Hematopoietic multipotent progenitor cell treated with erythropoietin and hydrocortisone succinate and interleukin-3 and kit ligand, for 17 days (in vitro differentiated cells): ENCODE measurements around the gene RPP25L.

ENCODE experiments used
- DNase-seq: peaks from one replicate; pipeline ENCODE4 v3.0.0-alpha.2; 2015; ENCODE audit warnings: low spot score

The RPP25L gene

DNA sequence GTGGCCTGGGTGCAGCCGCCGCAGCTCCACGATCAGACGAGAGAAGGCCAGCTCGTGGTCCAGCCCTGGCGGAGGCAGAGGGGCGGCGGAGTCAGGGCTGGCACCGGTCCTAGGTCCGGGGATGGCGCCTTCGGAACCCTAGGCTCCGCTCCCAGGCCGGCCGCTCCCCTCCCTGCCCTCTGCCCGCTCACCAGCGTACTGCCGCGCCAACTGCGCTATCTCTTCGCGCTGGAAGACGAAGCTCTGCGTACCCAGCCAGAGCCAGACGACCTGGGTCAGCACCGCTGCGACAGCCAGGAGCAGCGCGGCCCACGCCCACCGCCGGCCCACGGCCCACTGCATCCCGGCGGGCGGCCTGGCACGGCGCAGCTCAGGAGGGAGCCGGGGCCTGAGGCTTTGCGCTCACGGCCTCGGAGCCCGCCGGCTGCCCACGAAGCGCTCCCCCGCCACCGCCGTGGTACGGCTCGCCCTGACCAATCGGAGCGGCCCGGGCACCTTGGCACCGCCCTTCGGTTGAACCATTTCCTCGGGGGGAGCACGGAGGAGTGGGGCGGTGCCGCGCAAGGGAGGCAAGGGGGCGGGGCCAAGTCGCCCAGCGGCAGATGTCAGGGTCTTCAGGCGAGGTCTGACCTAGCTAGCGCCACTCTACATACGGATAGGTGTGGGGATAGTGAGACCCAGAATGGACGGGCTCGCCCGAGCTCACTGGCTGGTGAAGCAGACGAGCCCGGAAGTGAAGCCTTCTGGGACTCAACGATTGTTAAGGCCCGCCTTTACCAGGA is 25.6 kb upstream of the RPP25L start, which contains the start of gene SIGMAR1:
TSS of gene SIGMAR1 (minus strand) at position 432 of the 782 bp plus-strand sequence. CDS start at position 342, 90 bp downstream.
- peak; percentile 97 for DNase-seq

DNA sequence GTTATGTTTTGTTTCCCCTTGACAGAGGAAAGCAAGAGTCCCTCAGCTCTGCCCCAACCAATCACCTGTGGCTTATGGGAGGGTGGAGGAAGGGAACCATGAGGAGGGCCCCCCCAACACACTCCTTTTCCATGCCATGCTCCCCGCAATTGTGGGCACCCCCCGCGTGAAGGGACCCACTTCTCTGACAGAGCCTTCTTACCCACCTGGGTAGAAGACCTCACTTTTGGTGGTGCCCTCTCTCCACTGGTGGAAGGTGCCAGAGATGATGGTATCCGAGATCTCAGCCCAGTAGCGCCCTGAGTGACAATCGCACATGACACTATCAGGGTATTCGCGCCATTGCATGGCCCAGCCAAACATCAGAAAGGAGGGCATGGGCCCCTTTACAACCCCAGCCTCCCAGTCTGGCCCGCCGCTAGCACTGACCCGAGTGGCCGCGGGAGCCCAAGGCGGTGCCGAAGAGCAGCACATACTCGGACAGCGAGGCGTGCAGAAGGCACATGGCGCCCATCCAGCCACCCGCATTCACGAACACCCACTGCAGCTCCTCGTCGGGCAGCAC is 25.0 kb upstream of the RPP25L start:
- DNase-seq, result no peak

DNA sequence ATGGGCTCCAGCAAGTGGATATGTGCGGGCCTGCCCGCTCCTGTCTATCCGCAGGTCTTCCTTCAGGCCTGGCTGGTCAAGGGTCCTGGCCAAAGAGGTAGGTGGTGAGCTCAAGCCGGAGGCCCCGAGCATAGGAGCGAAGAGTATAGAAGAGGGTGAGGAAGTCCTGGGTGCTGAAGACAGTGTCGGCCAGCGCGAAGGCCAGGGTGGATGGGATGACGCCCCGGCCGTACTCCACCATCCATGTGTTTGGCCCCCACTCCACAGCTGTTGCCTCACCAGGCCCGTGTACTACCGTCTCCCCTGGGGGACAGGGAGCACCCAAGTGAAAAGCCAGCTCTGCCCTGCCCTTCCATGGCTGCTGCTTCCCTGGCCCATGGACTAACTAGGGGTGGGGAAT is 23.7 kb upstream of the RPP25L start:
- no peak for DNase-seq

DNA sequence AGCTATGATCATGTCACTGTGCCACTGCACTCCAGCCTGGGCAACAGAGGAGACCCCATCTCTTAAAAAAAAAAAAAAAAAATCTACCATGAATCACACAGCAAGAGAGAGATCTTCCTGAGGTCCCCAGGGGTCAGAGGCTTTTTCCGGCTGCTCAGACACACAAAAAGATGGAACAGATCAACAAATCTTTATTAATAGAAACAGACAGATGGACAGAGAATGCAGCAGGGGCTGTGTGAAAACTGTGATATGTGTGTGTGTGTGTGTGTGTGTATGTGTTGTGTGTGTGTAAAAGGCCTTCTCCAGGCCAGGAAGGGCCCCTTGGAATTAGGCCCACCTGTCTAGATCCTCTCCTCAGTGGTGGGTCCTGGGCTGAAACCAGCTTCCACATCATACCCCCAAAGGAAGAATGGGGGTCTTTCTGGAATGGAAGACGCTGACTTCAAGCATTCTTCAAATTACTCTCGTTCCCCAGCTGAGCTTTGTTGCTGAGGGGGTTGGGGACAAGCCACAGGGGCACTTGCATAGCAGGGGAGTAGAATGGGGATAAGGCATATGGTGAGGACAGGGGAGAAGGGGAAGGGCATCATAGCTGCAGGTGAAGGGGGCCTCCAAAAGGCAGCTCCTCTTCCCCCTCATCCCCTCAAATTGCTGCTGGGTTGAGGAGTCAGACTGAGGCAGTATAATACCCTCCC is 22.8 kb upstream of the RPP25L start:
- no peak for DNase-seq

DNA sequence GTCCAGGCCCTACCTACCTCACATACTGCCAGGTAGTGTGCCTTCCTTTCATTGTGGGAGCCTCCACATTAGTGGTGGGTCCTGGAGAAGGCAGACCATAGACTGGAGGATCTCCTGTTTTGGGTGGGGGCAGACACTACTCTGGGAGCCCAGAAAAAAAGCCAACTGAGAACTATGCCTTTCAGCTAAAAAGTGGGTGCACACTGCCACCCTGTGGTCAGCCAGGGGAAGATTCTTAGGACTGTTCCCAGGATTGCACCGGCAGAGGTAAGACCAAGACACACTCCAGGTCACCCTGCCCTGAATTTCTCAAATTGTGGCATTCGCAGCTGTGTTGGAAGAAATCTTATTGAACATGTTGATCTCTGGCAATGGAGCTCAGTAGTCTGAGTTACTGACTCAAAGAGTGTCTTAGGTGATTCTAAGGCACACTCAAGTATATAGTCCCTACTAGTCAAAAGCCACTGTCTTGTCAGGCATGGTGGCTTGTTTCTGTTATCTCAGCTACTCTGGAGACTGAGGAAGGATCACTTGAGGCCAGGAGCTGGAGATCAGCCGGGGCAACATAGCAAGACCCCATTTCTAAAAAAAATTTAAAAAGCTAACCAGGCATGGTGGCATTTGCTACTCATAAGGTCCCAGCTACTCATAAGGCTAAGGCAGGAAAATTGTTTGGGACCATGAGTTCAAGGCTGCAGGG is 22.1 kb upstream of the RPP25L start:
- DNase-seq, result peak; percentile 85

DNA sequence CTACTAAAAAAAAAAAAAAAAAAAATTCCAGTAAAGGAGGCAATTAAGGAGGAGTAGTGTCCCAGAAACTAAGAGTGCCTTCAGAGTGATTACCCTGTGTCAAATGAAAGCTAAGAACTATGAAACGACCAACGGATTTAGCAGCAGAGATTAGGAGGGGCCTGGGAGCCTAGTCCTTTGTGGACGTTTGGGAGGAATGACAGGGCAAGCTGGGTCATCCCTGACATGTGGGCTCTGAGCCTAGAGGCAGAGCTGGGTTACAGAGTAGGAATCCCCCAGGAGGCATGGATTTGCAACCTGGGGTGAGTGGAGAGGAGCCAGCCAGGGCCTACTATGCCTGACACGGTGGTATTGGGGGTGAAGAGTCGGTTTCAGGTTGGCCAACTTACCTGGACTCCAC is 21.3 kb upstream of the RPP25L start:
- DNase-seq, result no peak

DNA sequence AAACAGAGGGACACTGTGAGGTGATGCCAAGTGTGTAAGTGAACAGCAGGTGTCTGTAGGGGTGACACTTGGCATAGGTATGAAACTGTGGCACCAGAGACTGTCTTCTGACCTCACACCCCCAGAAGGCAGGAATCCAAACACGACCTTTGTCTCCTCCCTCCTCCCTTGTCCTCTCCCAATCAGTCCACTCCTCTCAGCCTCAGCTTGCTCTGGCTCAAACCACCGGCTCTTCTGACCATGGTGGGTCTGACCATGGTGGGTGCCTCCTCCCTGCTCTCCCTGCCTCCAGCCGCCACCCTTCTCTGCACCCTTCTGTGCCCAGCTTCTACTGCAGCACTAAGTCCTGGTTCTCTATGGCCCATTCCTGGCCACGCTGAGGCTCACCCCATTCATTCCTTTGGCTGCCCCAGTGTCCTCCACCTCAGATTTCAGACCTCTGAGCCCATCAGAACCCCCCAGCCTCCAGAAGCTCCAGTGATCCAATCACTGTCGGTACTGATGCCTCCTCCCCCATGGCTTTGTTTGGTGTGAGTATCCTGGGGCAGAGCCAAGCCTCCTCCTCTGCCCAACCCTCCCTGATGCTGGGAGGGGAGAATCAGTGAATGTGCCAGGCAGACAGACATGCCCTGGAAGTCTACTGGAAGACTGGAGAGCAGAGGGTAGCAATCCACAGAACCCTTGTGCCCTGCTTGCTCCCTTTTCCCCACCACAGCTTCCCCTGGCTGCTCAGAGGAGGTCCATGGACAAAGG is 18.7 kb upstream of the RPP25L start:
- DNase-seq, result no peak

DNA sequence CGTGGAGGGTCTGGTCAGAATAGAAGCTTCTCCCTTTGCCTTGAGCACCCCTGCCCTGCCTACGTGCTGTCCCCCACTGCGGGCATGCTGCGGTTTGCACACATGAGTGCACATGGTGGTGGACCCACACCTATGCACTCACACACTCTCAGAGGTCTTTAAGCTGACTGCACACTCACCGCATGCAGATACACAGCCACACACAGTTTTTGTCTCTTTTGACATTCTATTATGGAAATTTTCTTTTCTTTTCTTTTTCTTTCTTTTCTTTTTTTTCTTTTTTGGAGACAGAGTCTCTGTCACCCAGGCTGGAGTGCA is 17.6 kb upstream of the RPP25L start:
- DNase-seq, result no peak

DNA sequence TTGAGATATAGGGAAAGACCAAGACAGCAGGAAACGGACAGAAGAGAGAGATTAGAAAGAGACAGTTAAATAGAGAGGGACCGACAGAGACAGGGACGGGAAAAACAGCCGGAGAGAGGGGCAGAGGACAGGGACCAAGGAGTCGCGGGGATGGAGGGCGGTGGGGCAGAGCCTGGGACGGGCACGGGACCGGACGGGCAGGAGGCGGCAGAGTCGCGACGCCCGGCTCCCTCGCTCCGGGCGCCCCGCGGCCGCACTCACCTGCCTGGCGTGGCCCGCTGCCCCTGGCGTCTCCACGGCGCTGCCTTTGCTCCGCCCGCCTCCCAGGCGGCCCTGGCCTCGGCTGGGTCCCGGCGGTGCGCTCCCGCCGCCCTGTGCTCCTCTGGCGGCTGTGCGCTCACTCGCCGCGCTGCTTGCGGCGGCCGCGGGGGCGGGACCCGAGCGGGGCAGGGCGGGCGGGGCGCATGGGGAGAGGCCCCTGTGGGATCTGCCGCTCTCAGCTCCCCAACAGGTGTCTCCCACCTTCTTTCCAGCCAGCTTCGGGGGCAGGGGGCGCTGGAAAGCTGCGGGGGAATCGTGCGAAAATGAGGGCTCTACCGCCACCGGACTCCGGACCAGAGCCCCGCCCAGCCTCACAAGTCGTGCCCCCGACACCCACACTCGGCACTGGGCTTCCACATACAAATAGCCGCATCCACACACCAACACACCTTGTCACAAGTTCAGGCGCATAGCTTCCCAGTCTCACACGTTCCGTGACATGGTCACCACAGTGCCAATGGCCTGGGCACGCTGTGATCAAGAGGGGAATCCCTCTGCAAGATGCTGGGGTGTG is 17.0 kb upstream of the RPP25L start, which contains the start of gene ARID3C:
TSS of gene ARID3C (minus strand) at position 411 of the 835 bp plus-strand sequence. CDS start 1,052 bp downstream, outside the sequence.
- no peak for DNase-seq

DNA sequence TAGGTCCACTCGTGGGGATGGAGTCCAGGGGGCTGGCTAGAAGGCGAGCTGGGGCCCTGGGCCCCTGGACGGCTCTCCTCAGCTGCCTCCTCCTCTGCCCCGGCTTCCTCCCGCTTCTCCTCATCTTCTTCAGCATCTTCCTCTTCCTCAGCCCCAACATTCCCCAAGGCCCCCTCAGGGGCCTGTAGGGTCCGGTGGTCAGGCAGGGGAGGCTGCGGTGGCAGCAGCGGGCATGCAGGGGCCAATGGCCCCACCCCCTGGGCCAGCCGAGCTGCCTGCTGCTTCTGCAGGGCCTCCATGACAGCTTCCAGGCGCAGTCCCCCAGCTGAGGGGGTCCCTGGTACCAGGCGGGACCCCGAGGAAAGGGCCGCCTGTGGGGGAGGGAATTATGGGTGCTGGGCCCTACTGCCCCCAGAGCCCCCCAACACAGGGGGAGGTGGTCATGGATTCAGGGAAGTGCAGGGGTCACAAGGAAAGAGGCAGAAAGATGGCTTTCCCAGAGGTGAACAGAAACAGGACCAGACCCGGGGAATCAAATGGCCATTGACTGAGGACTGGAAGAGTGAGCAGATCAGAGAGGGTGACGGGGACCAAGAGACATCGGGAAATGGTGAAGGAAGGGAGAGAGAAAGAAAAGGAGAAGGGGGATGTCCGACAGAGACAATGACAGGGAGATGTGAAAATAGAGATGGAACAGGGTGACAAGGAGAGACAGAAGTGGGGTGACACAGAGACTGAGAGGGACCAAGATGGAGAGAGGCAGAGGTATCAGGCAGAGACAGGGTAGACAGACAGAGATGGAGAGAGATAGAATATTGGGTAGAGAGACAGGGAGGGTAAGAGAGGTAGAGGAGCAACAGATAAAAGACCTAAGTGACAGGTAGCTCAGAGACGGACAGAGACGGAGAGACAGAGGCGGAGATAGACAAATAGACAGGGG is 16.1 kb upstream of the RPP25L start:
- no peak for DNase-seq

DNA sequence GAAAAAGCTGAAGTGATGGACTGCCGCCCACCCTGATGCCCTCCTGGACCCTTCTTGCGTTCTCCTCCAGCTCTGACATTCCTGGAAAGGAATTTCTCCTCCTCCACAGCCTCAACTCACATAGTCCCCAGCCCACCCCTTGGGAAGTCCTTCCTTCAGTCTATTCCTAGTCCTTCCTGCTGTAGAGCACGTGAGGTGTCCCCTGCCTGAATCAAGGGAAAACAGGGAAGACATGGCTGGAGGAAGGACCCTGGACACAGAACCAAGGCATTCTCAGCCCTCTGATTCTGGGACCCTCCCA is 13.2 kb upstream of the RPP25L start:
- DNase-seq, result no peak

DNA sequence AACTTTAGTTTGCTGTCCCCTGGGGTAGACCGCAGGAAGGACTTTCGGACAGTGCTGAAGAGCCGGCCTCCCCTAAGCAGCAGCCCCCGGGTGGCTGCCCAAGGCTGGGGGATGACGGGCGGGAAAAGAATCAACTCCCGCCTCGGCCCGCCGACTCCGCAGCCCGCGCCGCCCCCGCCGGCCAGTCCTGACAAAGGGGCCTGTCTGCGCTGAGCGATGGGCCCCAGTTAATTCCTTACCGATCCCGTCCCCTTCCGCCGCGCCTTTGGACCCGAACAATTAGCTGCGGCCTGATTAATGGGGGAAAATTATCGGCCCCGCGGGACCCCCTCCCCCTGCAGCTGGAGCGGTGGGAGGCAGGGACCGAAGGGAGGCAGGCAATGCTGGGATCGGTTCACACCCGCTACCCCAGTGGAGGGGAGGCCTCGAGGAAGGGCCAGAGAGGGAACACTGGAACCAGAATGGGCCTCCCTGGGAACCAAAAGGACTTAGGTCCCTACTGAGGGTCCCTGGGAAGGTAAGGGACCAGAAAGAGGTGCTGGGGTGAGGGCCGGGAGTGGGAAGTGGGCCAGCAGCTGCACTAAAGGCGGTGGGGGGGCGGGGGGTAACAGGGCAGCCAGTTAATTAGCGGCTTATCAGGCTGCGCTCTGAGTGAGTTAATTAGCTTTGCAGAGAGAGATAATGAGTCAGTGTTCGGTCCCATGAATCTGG is 12.7 kb upstream of the RPP25L start:
- DNase-seq, result no peak

DNA sequence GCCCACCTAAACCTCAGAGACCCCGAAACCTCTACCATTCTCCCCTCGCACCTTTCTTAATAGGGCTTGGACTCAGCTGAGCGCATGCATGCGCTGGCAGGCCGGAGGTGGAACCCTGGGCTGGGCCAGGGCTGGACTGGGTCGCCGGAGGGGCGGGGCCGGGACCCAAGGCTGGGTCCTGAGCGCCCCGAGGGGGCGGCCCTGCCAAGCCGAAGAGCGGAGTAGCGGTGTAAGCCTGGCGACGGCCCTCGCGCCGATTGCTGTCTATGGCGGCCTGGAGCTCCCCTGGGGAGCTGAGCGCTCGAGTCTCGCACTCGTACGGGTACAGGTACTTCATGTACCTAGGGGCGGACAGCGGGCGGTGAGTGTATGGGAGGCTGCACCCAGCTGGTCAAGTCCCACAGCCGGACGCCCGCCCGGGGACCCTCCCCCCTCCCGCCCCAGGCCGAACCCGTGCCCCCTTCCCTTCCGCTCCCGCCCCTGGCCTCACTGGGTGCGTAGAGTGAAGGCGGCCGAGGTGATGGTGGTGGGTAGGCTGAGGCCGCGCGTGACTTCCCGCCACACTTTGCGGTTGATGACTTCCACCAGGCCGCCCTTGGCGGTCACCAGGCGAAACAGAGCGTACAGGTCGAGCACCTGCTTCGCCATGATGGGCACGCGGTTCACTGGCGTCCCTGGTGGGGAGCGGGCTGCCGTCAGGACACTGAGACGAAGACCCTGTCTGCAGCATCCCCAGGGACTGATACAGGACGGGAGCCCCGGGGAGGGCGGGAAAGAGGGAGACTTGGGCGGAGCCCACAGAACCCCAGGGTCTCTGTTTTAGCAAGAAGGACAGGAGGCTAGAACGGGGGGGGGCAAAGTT is 11.7 kb upstream of the RPP25L start:
- no peak for DNase-seq

DNA sequence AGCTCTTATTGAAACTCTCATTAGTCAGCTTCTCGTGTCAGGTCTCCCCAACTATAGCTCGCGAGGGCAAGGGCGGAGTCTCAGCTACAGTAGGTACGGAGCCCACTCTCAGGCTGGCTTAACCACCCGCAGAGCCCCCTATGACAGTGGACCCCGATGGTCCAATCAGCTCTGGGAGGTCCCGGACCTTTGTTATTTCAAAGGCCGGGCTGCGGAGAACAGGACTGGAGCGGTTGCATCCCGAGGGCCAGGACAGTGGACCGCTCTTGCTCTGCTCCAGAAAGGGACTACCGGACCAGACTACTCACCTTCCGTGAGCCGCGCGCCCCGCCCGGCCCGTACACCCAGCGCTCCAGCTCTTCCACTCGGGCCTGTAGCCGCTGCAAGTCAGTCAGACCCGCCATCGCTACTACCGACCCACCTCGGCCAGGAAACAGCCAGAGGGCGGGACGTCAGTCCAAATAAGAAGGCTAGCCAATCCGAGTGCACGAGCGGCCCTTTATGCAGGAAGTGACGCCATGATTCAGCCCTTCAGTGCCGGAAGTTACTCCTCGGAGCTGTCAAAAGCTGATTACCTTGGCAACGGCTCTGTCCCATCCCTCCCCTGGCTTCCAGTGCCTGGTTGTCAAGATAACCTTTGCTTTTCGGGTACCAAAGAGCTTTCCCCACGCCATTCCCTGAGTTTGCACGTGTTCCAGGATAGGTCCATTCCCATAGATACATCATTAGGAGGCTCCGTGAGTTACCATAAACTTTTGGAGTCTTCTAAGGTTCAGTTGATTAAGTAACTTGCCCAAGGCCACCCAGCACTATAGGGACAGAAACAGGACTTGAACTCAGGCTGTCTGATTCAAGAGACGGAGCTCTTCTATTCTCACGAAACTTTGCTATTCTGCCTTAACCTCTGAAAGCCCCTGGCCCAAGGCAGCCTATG is 8.4 kb upstream of the RPP25L start, which contains the start of gene DCTN3:
TSS of gene DCTN3 (minus strand) at position 435 of the 934 bp plus-strand sequence. CDS start at position 404, 31 bp downstream.
- peak; percentile 95 for DNase-seq

DNA sequence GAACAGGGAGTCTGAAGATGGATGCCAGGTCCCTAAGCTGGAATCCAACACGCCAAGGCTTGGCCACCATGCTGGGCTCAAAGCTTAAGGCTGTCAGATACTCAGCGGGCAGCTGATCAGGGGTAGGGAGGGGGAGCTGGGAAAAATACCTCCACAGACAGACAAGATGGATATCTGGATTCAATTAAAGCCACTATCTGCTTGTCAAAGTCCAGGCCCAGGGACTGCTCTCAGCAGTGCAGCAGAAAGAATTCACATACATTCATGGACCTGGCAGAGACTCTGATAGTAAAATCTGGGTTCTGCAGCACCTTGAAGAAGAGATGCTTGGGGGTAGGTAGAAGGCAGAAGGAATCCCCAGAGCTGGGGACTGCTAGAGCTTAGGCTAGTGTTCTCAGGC is 3.2 kb upstream of the RPP25L start:
- no peak for DNase-seq

DNA sequence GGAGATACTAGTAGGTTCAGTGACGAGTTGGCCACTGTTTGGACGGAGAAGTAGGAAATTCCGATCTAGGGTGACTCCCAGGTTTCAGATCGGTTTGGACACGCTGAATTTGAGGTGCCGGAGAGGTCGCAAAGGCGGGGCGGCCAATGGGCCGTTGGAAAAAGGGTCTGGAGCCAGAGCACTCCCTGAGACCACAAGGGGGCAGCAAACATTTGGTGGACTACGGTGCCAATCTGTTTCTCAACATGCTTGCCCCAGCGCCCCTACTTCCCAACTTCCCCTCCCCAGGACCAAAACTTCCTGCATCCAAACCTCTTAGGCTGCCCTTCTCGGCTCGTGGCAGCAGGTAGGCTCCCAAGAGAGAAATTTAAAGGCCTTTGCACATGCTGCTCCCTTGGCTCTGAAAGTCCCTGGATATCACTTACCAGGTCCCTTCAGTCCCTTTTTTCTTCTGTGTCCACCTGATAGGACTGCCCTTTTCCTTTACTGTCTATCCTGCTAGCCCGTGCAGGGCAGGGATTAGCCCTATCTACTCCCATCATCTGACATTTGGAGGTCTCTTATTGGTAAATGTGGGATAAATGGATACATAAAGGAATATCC is 992 bp upstream of the RPP25L start:
- peak; percentile 91 for DNase-seq
